NCI-H1436 (cell line): ENCODE results near the gene SMURF2.
A peak's percentile ranks its signal among the peaks of the same experiment; 100 is the strongest.

Experiments used
- DNase-seq: peaks from one replicate; lab custom pipeline; 2025; lab: John Stamatoyannopoulos, UW

The SMURF2 gene

GRCh38 chr17:64537488-64537887 lies 124.6 kb downstream of the SMURF2 start:
- no peak for DNase-seq

- no peak for DNase-seq
Measured at GRCh38 chr17:64536913-64537312, 125.2 kb downstream of the SMURF2 start.

GRCh38 chr17:64535357-64535756 lies 126.8 kb downstream of the SMURF2 start:
- no peak for DNase-seq

- no peak for DNase-seq
Measured at GRCh38 chr17:64534187-64534586, 127.9 kb downstream of the SMURF2 start.

- DNase-seq, result no peak
Measured at GRCh38 chr17:64533784-64534183, 128.3 kb downstream of the SMURF2 start.

GRCh38 chr17:64532409-64532808 lies 129.7 kb downstream of the SMURF2 start:
- no peak for DNase-seq

- DNase-seq, result no peak
Measured at GRCh38 chr17:64531955-64532371, 130.1 kb downstream of the SMURF2 start.

GRCh38 chr17:64529221-64529620 lies 132.9 kb downstream of the SMURF2 start:
- no peak for DNase-seq

- no peak for DNase-seq
Measured at GRCh38 chr17:64527914-64528313, 134.2 kb downstream of the SMURF2 start.

- DNase-seq, result no peak
Measured at GRCh38 chr17:64520359-64520758, 141.7 kb downstream of the SMURF2 start.

- no peak for DNase-seq
Measured at GRCh38 chr17:64519601-64520000, 142.5 kb downstream of the SMURF2 start.

GRCh38 chr17:64515829-64516228 lies 146.3 kb downstream of the SMURF2 start:
- no peak for DNase-seq

- no peak for DNase-seq
Measured at GRCh38 chr17:64515419-64515818, 146.7 kb downstream of the SMURF2 start.

- DNase-seq, result no peak
Measured at GRCh38 chr17:64509179-64509578, 152.9 kb downstream of the SMURF2 start.

GRCh38 chr17:64508683-64509082 lies 153.4 kb downstream of the SMURF2 start:
- DNase-seq, result no peak

- peak; percentile 79 for DNase-seq
Measured at GRCh38 chr17:64507413-64507782, 154.7 kb downstream of the SMURF2 start.

- peak; percentile 98 for DNase-seq
Measured at GRCh38 chr17:64506576-64507412, 155.3 kb downstream of the SMURF2 start, which contains the start of gene CEP95. Gene CEP95 (plus strand): TSS chr17:64506977. CDS start chr17:64507098, 121 bp downstream.

GRCh38 chr17:64506201-64506575 lies 155.9 kb downstream of the SMURF2 start, which contains the start of gene DDX5:
Gene DDX5 (minus strand): TSS chr17:64506289. CDS start chr17:64506119, 170 bp downstream.
- peak; percentile 99 for DNase-seq

GRCh38 chr17:64505340-64506200 lies 156.5 kb downstream of the SMURF2 start:
- peak; percentile 89 for DNase-seq

- no peak for DNase-seq
Measured at GRCh38 chr17:64504769-64505339, 157.3 kb downstream of the SMURF2 start.

- no peak for DNase-seq
Measured at GRCh38 chr17:64503821-64504768, 158.0 kb downstream of the SMURF2 start.
